IMR-90 (cell line): ENCODE data around the gene ENO2. TPM values are rescaled to one million over a fixed set of nuclear protein-coding genes. Genes with fewer than 3 reads are reported as not detected.

ENCODE experiments used
- ATAC-seq: fragments of 200-7000 bp; cut with Tn5 transposase; 2 replicates; pipeline ENCODE4 v1.9.1; 2020; ENCODE audit warnings: low read depth, mild to moderate bottlenecking, moderate library complexity
- Bru-seq: library from RNA; stranded (reverse); fragments of 400-500 nt; gene quantifications from one replicate; lab custom pipeline; 2021; lab: Mats Ljungman, UMichigan
- BruChase-seq, 2 experiments: library from RNA; stranded (reverse); fragments of 400-500 nt; gene quantifications; one replicate each; lab custom pipeline; 2021; lab: Mats Ljungman, UMichigan
- BruUV-seq: library from RNA; stranded (reverse); fragments of 400-500 nt; replicated peaks from 2 replicates; lab custom pipeline; 2021; lab: Mats Ljungman, UMichigan
- CTCF ChIA-PET: fragments of 300-600 bp; formaldehyde crosslinking; extraction: SDS; loops from one replicate; lab custom pipeline; 2021; ENCODE audit warnings: antibody characterized with exemption; lab: Yijun Ruan, JAX
- POLR2A ChIA-PET: fragments of 300-600 bp; sonication (Branson Sonifier 250); formaldehyde crosslinking; loops from one replicate; lab custom pipeline; 2022; ENCODE audit warnings: antibody characterized with exemption; ENCODE audit not compliant: unreplicated experiment; lab: Charles Lee
- DNase-seq: peaks from one replicate; pipeline ENCODE4 v3.0.0; 2013
- H2AFZ ChIP-seq: replicated peaks from 2 replicates; pipeline ENCODE3; 2013; ENCODE audit warnings: low read length, mild to moderate bottlenecking; ENCODE audit not compliant: poor library complexity
- H2AK5ac ChIP-seq: 2 replicates; pipeline ENCODE4 v1.6.1; 2013; ENCODE audit warnings: low read depth, low read length, inconsistent platforms
- H2AK9ac ChIP-seq: replicated peaks from 2 replicates; pipeline ENCODE3; 2013; ENCODE audit warnings: mild to moderate bottlenecking, low read depth, low read length, moderate library complexity; ENCODE audit not compliant: poor library complexity
- H2BK120ac ChIP-seq: 2 replicates; pipeline ENCODE4 v1.6.1; 2013; ENCODE audit warnings: low read depth, low read length, inconsistent platforms
- H2BK15ac ChIP-seq: 3 replicates; pipeline ENCODE4 v1.6.1; 2013; ENCODE audit warnings: low read depth, low read length, inconsistent platforms
- H2BK20ac ChIP-seq: 2 replicates; pipeline ENCODE4 v1.6.1; 2013; ENCODE audit warnings: low read depth, mild to moderate bottlenecking, inconsistent platforms, low read length, moderate library complexity
- H2BK5ac ChIP-seq: 2 replicates; pipeline ENCODE4 v1.6.1; 2013; ENCODE audit warnings: mild to moderate bottlenecking, low read depth, low read length, inconsistent platforms; ENCODE audit not compliant: poor library complexity, severe bottlenecking
- H3K14ac ChIP-seq: replicated peaks from 2 replicates; pipeline ENCODE4 v1.6.1; 2013; ENCODE audit warnings: low read depth, low read length, inconsistent platforms
- H3K18ac ChIP-seq: 2 replicates; pipeline ENCODE4 v1.6.1; 2013; ENCODE audit warnings: low read depth, low read length, control low read depth
- H3K23ac ChIP-seq: 2 replicates; pipeline ENCODE4 v1.6.1; 2013; ENCODE audit warnings: low read depth, low read length, inconsistent platforms
- H3K27ac ChIP-seq: 2 replicates; pipeline ENCODE4 v1.5.1; 2013; ENCODE audit warnings: mild to moderate bottlenecking, control low read depth, low read length; ENCODE audit not compliant: insufficient read depth
- H3K27me3 ChIP-seq: 2 replicates; pipeline ENCODE4 v1.6.1; 2013; ENCODE audit warnings: low read length; ENCODE audit not compliant: control insufficient read depth, insufficient read depth
- H3K36me3 ChIP-seq: 2 replicates; pipeline ENCODE4 v1.6.1; 2013; ENCODE audit warnings: low read length, mixed read lengths; ENCODE audit not compliant: control insufficient read depth, insufficient read depth
- H3K4ac ChIP-seq: 2 replicates; pipeline ENCODE4 v1.6.1; 2013; ENCODE audit warnings: low read depth, low read length, inconsistent platforms
- H3K4me1 ChIP-seq: 2 replicates; pipeline ENCODE4 v1.6.1; 2013; ENCODE audit warnings: low read length, mixed read lengths; ENCODE audit not compliant: control insufficient read depth, insufficient read depth
- H3K4me2 ChIP-seq: 2 replicates; pipeline ENCODE4 v1.6.1; 2013; ENCODE audit warnings: low read depth, mild to moderate bottlenecking, control low read depth, low read length, moderate library complexity
- H3K4me3 ChIP-seq: 2 replicates; pipeline ENCODE4 v1.5.1; 2013; ENCODE audit warnings: low read depth, mild to moderate bottlenecking, control low read depth, low read length, moderate library complexity; ENCODE audit not compliant: insufficient read depth
- H3K56ac ChIP-seq: 2 replicates; pipeline ENCODE4 v1.6.1; 2013; ENCODE audit warnings: low read length, inconsistent platforms; ENCODE audit not compliant: insufficient read depth; ENCODE audit errors: extremely low read depth
- H3K79me1 ChIP-seq, 2 experiments: 2 replicates each; pipeline ENCODE4 v1.6.1; 2013; ENCODE audit warnings: low read length in 2 of 2, inconsistent platforms in 1 of 2, low read depth in 1 of 2
- H3K9ac ChIP-seq: 2 replicates; pipeline ENCODE4 v1.6.1; 2013; ENCODE audit warnings: low read depth, low read length, control low read depth
- H3K9me1 ChIP-seq: 2 replicates; pipeline ENCODE4 v1.6.1; 2013; ENCODE audit warnings: low read length, inconsistent platforms; ENCODE audit not compliant: insufficient read depth
- H3K9me3 ChIP-seq: 2 replicates; pipeline ENCODE4 v1.6.1; 2013; ENCODE audit warnings: low read length; ENCODE audit not compliant: control insufficient read depth, insufficient read depth
- H4K20me1 ChIP-seq: 2 replicates; pipeline ENCODE4 v1.6.1; 2013; ENCODE audit warnings: low read length, inconsistent platforms; ENCODE audit not compliant: insufficient read depth
- H4K5ac ChIP-seq: 2 replicates; pipeline ENCODE4 v1.6.1; 2013; ENCODE audit warnings: mild to moderate bottlenecking, low read depth, low read length, control low read depth
- H4K8ac ChIP-seq, 2 experiments: 2 replicates each; pipeline ENCODE4 v1.6.1; 2013; ENCODE audit warnings: low read depth in 2 of 2, low read length in 2 of 2, control low read depth in 1 of 2, inconsistent platforms in 1 of 2
- H4K91ac ChIP-seq: 2 replicates; pipeline ENCODE4 v1.6.1; 2013; ENCODE audit warnings: low read depth, low read length, inconsistent platforms; ENCODE audit not compliant: insufficient read depth
- CEBPB ChIP-seq: IDR thresholded peaks from 2 replicates; pipeline ENCODE4 v1.6.1; 2012; ENCODE audit warnings: low read depth, low read length, improper control_type of control experiment
- FOS ChIP-seq: fragments of 150-350 bp; IDR thresholded peaks from 2 replicates; pipeline ENCODE4 v1.6.1; 2016; ENCODE audit warnings: low read depth, low read length
- MAZ ChIP-seq: IDR thresholded peaks from 2 replicates; pipeline ENCODE4 v1.6.1; 2012; ENCODE audit warnings: low read depth, mild to moderate bottlenecking, low read length, improper control_type of control experiment, moderate library complexity, borderline replicate concordance
- MXI1 ChIP-seq: IDR thresholded peaks from 2 replicates; pipeline ENCODE4 v1.6.1; 2012; ENCODE audit warnings: low read depth, mild to moderate bottlenecking, low read length, moderate library complexity, borderline replicate concordance
- RCOR1 ChIP-seq: IDR thresholded peaks from 2 replicates; pipeline ENCODE4 v1.6.1; 2012; ENCODE audit warnings: mild to moderate bottlenecking, low read length, improper control_type of control experiment; ENCODE audit not compliant: insufficient replicate concordance
- SMC3 ChIP-seq: fragments of 150-350 bp; IDR thresholded peaks from 2 replicates; pipeline ENCODE4 v1.6.1; 2016; ENCODE audit warnings: low read depth, mild to moderate bottlenecking, antibody characterized with exemption, low read length, moderate library complexity
- USF2 ChIP-seq: fragments of 150-350 bp; IDR thresholded peaks from 2 replicates; pipeline ENCODE4 v1.6.1; 2017; ENCODE audit warnings: mild to moderate bottlenecking, antibody characterized with exemption, low read length, low read depth
- WGBS, 2 experiments: methylation state at CpG; one replicate each; pipeline versions ENCODE4 v1.1.5 to v1.1.7; 2013; ENCODE audit warnings: missing lambda C conversion rate in 2 of 2; ENCODE audit not compliant: insufficient read length in 1 of 2; ENCODE audit errors: extremely low coverage in 2 of 2; 5-methylcytosine and 5-hydroxymethylcytosine counted together
- dilution Hi-C: fragments of 300-500 bp; cut with HindIII; formaldehyde crosslinking; loops from one replicate; pipeline ENCODE4 v1.14.3; 2018; ENCODE audit warnings: low sequenced_read_pairs; ENCODE audit not compliant: unreplicated experiment
- in situ Hi-C: fragments of 300-500 bp; cut with MboI; formaldehyde crosslinking; loops from 3 replicates; pipeline ENCODE4 v1.14.3; 2019; ENCODE audit warnings: low sequenced_read_pairs, inconsistent platforms, mixed read lengths
- intact Hi-C: fragments of 100-400 bp; cut with micrococcal nuclease; formaldehyde crosslinking; loops from 2 replicates; pipeline ENCODE4 v1.10.0; 2022
- long read RNA-seq: library from polyadenylated mRNA; unstranded; transcript quantifications from one replicate; pipeline ENCODE4 v2.0.0, GENCODE V29; 2021; ENCODE audit not compliant: unreplicated experiment
- polyA plus RNA-seq, 3 experiments: library from polyadenylated mRNA; depleted of rRNA; stranded (reverse); fragments of >200 nt; gene quantifications; 2 replicates each; pipeline ENCODE4 v1.2.3, GENCODE V29; 2012; ENCODE audit warnings: low replicate concordance in 1 of 3
- total RNA-seq: library from RNA; depleted of rRNA; stranded (reverse); fragments of >200 nt; gene quantifications from 2 replicates; pipeline ENCODE4 v1.2.3, GENCODE V29; 2012; rRNA removed
- TF ChIP-seq, protein P1 (sequence below): fragments of 150-350 bp; IDR thresholded peaks from 2 replicates; pipeline ENCODE4 v1.6.1; 2016; ENCODE audit warnings: low read depth, mild to moderate bottlenecking, low read length, moderate library complexity, borderline replicate concordance

Gene ENO2
- total RNA-seq, result 20.8 and 28.3 TPM in 2 replicates
- 81.5 and 92.8 TPM in 2 replicates for polyA plus RNA-seq (2012; rRNA removed)
- 71.8 and 86.4 TPM in 2 replicates for polyA plus RNA-seq (2012; cell fraction: cytosol; rRNA removed)
- 275 and 368 TPM in 2 replicates for polyA plus RNA-seq (2012; cell fraction: nucleus; rRNA removed; ENCODE audit: low replicate concordance)
- Bru-seq, nascent RNA, result percentile 53 among the genes with signal in this experiment
- percentile 66 among the genes with signal in this experiment for BruChase-seq, experiment 1, labeled RNA remaining after a 6-hour chase
- BruChase-seq, experiment 2, labeled RNA remaining after a 2-hour chase, result percentile 71 among the genes with signal in this experiment
- long read RNA-seq, transcript ENO2-211 (12 exons, 2,549 nt), result minor isoform, 6 of 56 reads
- long read RNA-seq, transcript ENO2-201 (12 exons, 2,423 nt), result major isoform, 43 of 56 reads
- long read RNA-seq, partial matches to known transcripts, result 4 of 56 reads
- long read RNA-seq, other reads (novel, unspliced or antisense), result 0 of 56 reads

- Histone ChIP-seq H3K56ac (0 out of 2 replicates have a peak within 1 kb of the TSS, but pooled peaks have one; percentile 8), H4K8ac (peak within 1 kb of the TSS; percentile 88 to 100), H2BK5ac (peak within 1 kb of the TSS; percentile 89), H2AFZ (peak within 1 kb of the TSS; percentile 89), H2AK9ac (peak within 1 kb of the TSS; percentile 93), H4K5ac (peak within 1 kb of the TSS; percentile 92), H3K79me1 (peaks cover 35 to 41% of the 10 kb centered on the region in 2 experiments), H3K36me3 (peaks cover 22% of the 10 kb centered on the region), H2BK15ac (peak within 1 kb of the TSS; percentile 81; the same call in 2 of the 3 replicates), H3K4me1 (peaks cover 24% of the 10 kb centered on the region), H3K27ac (peak within 1 kb of the TSS; percentile 87), H3K4me3 (peak within 1 kb of the TSS; percentile 90), H3K18ac (peak within 1 kb of the TSS; percentile 85), H2AK5ac (peak within 1 kb of the TSS; percentile 88), H2BK20ac (no peak within 1 kb of the TSS), H3K9me3 (no peaks in the 10 kb centered on the region), H3K9me1 (peaks cover 7% of the 10 kb centered on the region; the same call in 1 of the 2 replicates), H3K14ac (peak within 1 kb of the TSS; percentile 69), H3K23ac (peak within 1 kb of the TSS; percentile 77), H2BK120ac (peak within 1 kb of the TSS; percentile 53), H4K20me1 (0 out of 2 replicates have a peak, but pooled peaks cover 6% of the 10 kb centered on the region), H3K9ac (peak within 1 kb of the TSS; percentile 66), H3K4me2 (peak within 1 kb of the TSS; percentile 96), H3K4ac (peak within 1 kb of the TSS; percentile 75), H3K27me3 (no peaks in the 10 kb centered on the region), H4K91ac (peak within 1 kb of the TSS; percentile 77; the same call in 1 of the 2 replicates)
- in situ Hi-C loops, result no loop called here
- 1% methylated on average over 23 of the region's 68 CpGs; no CpG with 5 or more reads in 1 of the 2 experiments for WGBS, 2 experiments
- no TSS peak for BruUV-seq
- intact Hi-C loops, result no loop called here
- DNase-seq (peak; percentile 63), ATAC-seq (peak; percentile 92)
- dilution Hi-C loops, result no loop called here
- CTCF ChIA-PET, result interaction anchor here (2.1 kb wide), 1 partner anchor 10 kb away, joined by 7 read pairs; no protein-coding TSS in a partner anchor
- POLR2A ChIA-PET, result interaction anchor here (0.9 kb wide), 1 partner anchor 199 kb away, joined by 4 read pairs; no protein-coding TSS in a partner anchor
- TF ChIP-seq MAZ, result peak; percentile 85; the same call in 1 of the 2 replicates
- TF ChIP-seq SMC3, result no peak
- peak; percentile 11 for TF ChIP-seq RCOR1
- TF ChIP-seq, protein P1, sequence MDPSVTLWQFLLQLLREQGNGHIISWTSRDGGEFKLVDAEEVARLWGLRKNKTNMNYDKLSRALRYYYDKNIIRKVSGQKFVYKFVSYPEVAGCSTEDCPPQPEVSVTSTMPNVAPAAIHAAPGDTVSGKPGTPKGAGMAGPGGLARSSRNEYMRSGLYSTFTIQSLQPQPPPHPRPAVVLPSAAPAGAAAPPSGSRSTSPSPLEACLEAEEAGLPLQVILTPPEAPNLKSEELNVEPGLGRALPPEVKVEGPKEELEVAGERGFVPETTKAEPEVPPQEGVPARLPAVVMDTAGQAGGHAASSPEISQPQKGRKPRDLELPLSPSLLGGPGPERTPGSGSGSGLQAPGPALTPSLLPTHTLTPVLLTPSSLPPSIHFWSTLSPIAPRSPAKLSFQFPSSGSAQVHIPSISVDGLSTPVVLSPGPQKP, result no peak
- TF ChIP-seq USF2, result peak; percentile 89
- peak; percentile 31; the same call in 1 of the 2 replicates for TF ChIP-seq FOS
- TF ChIP-seq MXI1, result no peak
- TF ChIP-seq CEBPB, result no peak
Observed at GRCh38 chr12:6914246-6914946, at the start of gene ENO2. ENO2 (plus strand) TSS chr12:6914580; CDS start chr12:6915833, 1,253 bp downstream.
